Kidney (tissue), 14 donors: ENCODE data around the gene ADSS1. TPM values are rescaled to one million over a fixed set of nuclear protein-coding genes. Genes with fewer than 3 reads are reported as not detected.

Experiments used
- DNase-seq, 5 donors: peaks; one replicate each; pipeline ENCODE4 v3.0.0-alpha.2; 2013 to 2020
- FAIRE-seq: peaks from 2 replicates; lab custom pipeline; 2012; peaks lifted over from hg19 to GRCh38; lab: Jason Lieb, UNC
- H3K27ac ChIP-seq, 2 donors: one replicate each; pipeline ENCODE4 v1.7.0; 2013; ENCODE audit warnings: low read depth in 2 of 2, low read length in 2 of 2, inconsistent platforms in 1 of 2
- H3K27me3 ChIP-seq: one replicate; pipeline ENCODE4 v1.7.1; 2013; ENCODE audit warnings: low read length, inconsistent platforms; ENCODE audit not compliant: control insufficient read depth, insufficient read depth
- H3K36me3 ChIP-seq, 3 donors: one replicate each; pipeline versions ENCODE4 v1.7.0 to v1.7.1; 2013; ENCODE audit warnings: low read length in 3 of 3, control low read depth in 1 of 3, inconsistent platforms in 1 of 3; ENCODE audit not compliant: insufficient read depth in 3 of 3, control insufficient read depth in 2 of 3
- H3K4me1 ChIP-seq, 3 donors: one replicate each; pipeline versions ENCODE4 v1.7.0 to v1.7.1; 2013; ENCODE audit warnings: low read length in 3 of 3, inconsistent platforms in 1 of 3, low read depth in 1 of 3; ENCODE audit not compliant: control insufficient read depth in 2 of 3, insufficient read depth in 2 of 3
- H3K4me3 ChIP-seq, 3 donors: one replicate each; pipeline versions ENCODE4 v1.7.0 to v1.8.1; 2013; ENCODE audit warnings: low read length in 3 of 3, control low read depth in 1 of 3, inconsistent platforms in 1 of 3
- H3K9ac ChIP-seq, 3 donors: one replicate each; pipeline versions ENCODE4 v1.7.0 to v1.7.1; 2013; ENCODE audit warnings: low read length in 3 of 3, control low read depth in 1 of 3, inconsistent platforms in 1 of 3
- H3K9me3 ChIP-seq, 3 donors: one replicate each; pipeline versions ENCODE4 v1.7.0 to v1.7.1; 2013; ENCODE audit warnings: low read length in 3 of 3, control low read depth in 1 of 3, inconsistent platforms in 1 of 3; ENCODE audit not compliant: control insufficient read depth in 2 of 3, insufficient read depth in 1 of 3
- intact Hi-C: fragments of 100-400 bp; cut with DNase I; formaldehyde crosslinking; loops from one replicate; pipeline ENCODE4 v1.11.1; 2022
- polyA plus RNA-seq: library from polyadenylated mRNA; stranded (reverse); fragments of 350-450 nt; fragmentation: Illumina TruSeq; extraction: RNeasy Lipid Tissue Mini Kit (QIAGEN cat#74804); gene quantifications from one replicate; pipeline ENCODE4 v1.2.3, GENCODE V29; 2014; ENCODE audit warnings: low read depth, low replicate concordance; ENCODE audit not compliant: insufficient read depth
- total RNA-seq: library from RNA; stranded (reverse); fragmentation: NEBNext Ultra II Directional; extraction: Animal tissue kit (Norgen Biotek cat#: 25700); gene quantifications from one replicate; pipeline ENCODE4 v1.2.1, GENCODE V29; 2021
- TF ChIP-seq, protein P1 (sequence below): IDR thresholded peaks from 3 replicates; pipeline ENCODE4 v1.5.1; 2012; ENCODE audit warnings: mild to moderate bottlenecking, moderate library complexity, borderline replicate concordance; ENCODE audit not compliant: insufficient read depth; ENCODE audit errors: extremely low read depth
- donor health status: control.
- donor health status: control.
- donor health status: control.
- donor health status: control.
- donor health status: control.
- donor health status: DM: yes; HTN: yes; CAD: no.
- donor health status: Normal renal cell carcinoma (clear cell type).

ADSS1 gene
- total and polyA plus RNA-seq, 2 donors from 2014 or later, result 7.5 to 16.5 TPM

DNA sequence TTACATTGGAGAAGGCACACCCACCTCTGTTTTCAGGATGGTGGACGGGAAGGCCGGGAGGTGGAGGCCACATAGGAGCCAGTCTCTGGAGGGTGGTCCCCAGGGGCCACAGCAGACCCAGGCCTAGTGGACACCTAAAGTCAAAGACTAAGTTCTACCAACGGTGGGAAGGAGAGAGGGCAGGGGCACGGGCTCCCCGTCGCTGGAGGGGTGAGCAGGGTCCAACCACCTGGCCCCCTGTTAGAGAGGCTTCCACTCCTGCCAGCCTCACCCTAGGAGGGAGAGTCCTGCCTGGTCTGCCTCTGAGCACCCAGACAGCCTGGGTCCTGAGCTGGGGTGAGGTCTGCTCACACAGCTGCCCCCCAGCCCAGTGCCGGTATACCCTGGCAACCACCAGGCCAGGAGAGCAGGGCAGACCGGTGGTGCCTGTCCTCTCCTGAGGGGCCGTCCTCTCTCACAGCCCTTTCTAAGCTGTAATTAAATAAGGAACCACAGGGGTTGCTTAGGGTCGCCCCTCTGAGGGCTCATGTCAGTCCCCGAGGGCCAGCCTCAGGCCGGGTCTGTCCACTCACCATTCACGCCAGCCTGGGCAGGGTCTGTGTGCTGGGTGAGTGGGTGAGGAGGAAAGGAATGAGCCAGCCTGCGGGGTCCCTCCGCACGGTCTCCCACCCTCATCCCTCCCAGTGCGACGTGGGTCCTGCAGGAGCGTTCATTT lies 32.3 kb upstream of the ADSS1 start:
- Histone ChIP-seq H3K4me3 (no peak overlapping the region), H3K9ac (no peak overlapping the region), H3K27me3 (no peaks in the 10 kb centered on the region), H3K27ac (no peak overlapping the region), H3K4me1 (peaks cover 0 to 50% (median 22%) of the 10 kb centered on the region in 3 donors), H3K36me3 (no peaks in the 10 kb centered on the region), H3K9me3 (no peaks in the 10 kb centered on the region)
- FAIRE-seq, result no peak
- intact Hi-C loops, result no loop called here
- DNase-seq, result no peak
- TF ChIP-seq, protein P1, sequence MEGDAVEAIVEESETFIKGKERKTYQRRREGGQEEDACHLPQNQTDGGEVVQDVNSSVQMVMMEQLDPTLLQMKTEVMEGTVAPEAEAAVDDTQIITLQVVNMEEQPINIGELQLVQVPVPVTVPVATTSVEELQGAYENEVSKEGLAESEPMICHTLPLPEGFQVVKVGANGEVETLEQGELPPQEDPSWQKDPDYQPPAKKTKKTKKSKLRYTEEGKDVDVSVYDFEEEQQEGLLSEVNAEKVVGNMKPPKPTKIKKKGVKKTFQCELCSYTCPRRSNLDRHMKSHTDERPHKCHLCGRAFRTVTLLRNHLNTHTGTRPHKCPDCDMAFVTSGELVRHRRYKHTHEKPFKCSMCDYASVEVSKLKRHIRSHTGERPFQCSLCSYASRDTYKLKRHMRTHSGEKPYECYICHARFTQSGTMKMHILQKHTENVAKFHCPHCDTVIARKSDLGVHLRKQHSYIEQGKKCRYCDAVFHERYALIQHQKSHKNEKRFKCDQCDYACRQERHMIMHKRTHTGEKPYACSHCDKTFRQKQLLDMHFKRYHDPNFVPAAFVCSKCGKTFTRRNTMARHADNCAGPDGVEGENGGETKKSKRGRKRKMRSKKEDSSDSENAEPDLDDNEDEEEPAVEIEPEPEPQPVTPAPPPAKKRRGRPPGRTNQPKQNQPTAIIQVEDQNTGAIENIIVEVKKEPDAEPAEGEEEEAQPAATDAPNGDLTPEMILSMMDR, result no peak

DNA sequence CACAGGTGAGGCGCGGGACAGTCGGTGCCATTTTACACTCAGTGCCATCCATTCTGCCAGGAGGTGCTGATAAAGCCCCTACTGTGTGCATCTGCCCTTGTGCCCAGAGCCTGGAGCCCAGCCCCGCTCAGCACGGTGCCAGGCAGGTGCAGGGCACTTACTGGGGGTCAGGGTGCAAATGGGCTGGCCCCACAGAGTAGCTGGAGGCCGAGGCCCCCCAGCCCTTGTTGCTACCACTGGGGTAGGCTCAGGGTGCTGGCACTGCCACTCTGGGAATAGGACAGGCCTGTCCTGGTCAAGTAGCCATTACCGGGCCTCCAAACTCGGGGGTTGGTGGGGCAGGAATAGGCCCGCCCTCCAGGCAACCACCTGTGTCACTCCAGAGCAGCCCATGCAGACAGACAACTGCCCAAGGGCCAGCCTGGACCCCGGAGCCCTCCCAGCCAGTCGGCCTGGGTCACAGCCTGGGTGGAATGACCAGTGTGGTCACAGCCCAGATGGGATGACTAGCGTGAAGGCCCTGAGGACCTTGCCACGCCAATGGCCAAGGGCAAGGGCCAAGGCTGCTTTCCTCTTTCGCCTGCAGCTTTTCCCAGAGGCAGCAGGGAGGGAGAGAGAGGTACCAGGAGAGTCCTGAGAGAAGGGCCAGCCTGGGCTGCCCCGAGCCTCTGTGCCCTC lies 31.6 kb upstream of the ADSS1 start:
- intact Hi-C loops, result no loop called here
- H3K9me3 ChIP-seq, result no peaks in the 10 kb centered on the region
- no peak overlapping the region for H3K9ac ChIP-seq
- H3K4me1 ChIP-seq, result peaks cover 0 to 50% (median 21%) of the 10 kb centered on the region in 3 donors
- H3K4me3 ChIP-seq, result no peak overlapping the region
- no peak overlapping the region for H3K27ac ChIP-seq
- TF ChIP-seq, protein P1, result no peak
- no peaks in the 10 kb centered on the region for H3K27me3 ChIP-seq
- H3K36me3 ChIP-seq, result no peaks in the 10 kb centered on the region
- no peak for FAIRE-seq
- no peak for DNase-seq

DNA sequence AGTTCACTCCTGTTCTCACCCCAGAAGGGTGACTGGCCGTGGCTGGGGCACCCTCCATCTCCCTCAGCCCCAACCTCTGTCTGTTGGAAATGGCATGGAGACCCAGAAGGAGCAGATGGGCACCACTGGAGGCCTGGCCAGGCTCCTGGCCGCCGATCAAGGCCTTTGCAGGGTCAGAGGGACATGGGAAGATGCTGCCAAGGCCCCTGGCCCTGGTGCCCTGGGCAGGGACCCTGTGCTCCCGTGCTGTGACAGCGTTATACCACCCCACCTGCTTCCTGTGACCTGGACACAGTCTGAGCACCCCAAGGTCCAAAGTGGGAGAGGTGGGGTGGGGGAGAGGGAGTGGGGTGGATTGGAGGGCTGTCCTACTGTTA lies 31.1 kb upstream of the ADSS1 start:
- Histone ChIP-seq H3K9me3 (no peaks in the 10 kb centered on the region), H3K27ac (no peak overlapping the region), H3K4me3 (no peak overlapping the region), H3K36me3 (no peaks in the 10 kb centered on the region), H3K27me3 (no peaks in the 10 kb centered on the region), H3K4me1 (peaks cover 0 to 48% (median 16%) of the 10 kb centered on the region in 3 donors), H3K9ac (no peak overlapping the region)
- no peak for DNase-seq
- no peak for FAIRE-seq
- TF ChIP-seq, protein P1, result no peak
- intact Hi-C loops, result no loop called here
